Smooth muscle cell (in vitro differentiated cells): ENCODE measurements around the gene OR2F2. TPM values are rescaled to one million over a fixed set of nuclear protein-coding genes. Genes with fewer than 3 reads are reported as not detected.

Experiments used
- DNase-seq: peaks from one replicate; lab custom pipeline; 2025; ENCODE audit not compliant: unreplicated experiment; lab: John Stamatoyannopoulos, UW
- H2AFZ ChIP-seq: fragments of 200-600 bp; sonication (generic); 2 replicates; pipeline ENCODE4 v1.6.0; 2016; ENCODE audit warnings: antibody characterized with exemption, low read depth, mild to moderate bottlenecking
- H3F3A ChIP-seq: fragments of 200-600 bp; sonication (generic); 2 replicates; pipeline ENCODE4 v1.6.0; 2017; ENCODE audit warnings: antibody characterized with exemption, low read depth
- H3K27ac ChIP-seq: fragments of 200-600 bp; sonication (generic); 2 replicates; pipeline ENCODE4 v1.5.1; 2016; ENCODE audit warnings: low read depth, mild to moderate bottlenecking
- H3K27me3 ChIP-seq: fragments of 200-600 bp; sonication (generic); 2 replicates; pipeline ENCODE4 v1.6.1; 2016; ENCODE audit warnings: low read depth, mild to moderate bottlenecking
- H3K36me3 ChIP-seq: fragments of 200-600 bp; sonication (generic); 2 replicates; pipeline ENCODE4 v1.5.1; 2016; ENCODE audit warnings: low read depth
- H3K4me1 ChIP-seq: fragments of 200-600 bp; sonication (generic); 2 replicates; pipeline ENCODE4 v1.5.1; 2016; ENCODE audit warnings: low read depth
- H3K4me2 ChIP-seq: fragments of 200-600 bp; sonication (generic); 2 replicates; pipeline ENCODE4 v1.6.0; 2016; ENCODE audit warnings: mild to moderate bottlenecking
- H3K4me3 ChIP-seq: fragments of 200-600 bp; sonication (generic); 2 replicates; pipeline ENCODE4 v1.5.1; 2016; ENCODE audit warnings: mild to moderate bottlenecking
- H3K79me2 ChIP-seq: fragments of 200-600 bp; sonication (generic); 2 replicates; pipeline ENCODE4 v1.6.0; 2016; ENCODE audit warnings: low read depth, mild to moderate bottlenecking
- H3K9ac ChIP-seq: fragments of 200-600 bp; sonication (generic); 2 replicates; pipeline ENCODE4 v1.6.0; 2016; ENCODE audit warnings: low read depth
- H3K9me3 ChIP-seq: fragments of 200-600 bp; sonication (generic); replicated peaks from 2 replicates; pipeline ENCODE4 v1.5.1; 2016; ENCODE audit warnings: low read depth
- H4K20me1 ChIP-seq: fragments of 200-600 bp; sonication (generic); 2 replicates; pipeline ENCODE4 v1.6.0; 2016; ENCODE audit warnings: low read depth
- WGBS: methylation state at CpG from one replicate; pipeline ENCODE4 v1.1.7; 2016; ENCODE audit warnings: low lambda C conversion rate; 5-methylcytosine and 5-hydroxymethylcytosine counted together
- polyA plus RNA-seq: library from polyadenylated mRNA; unstranded; fragments of >200 nt; fragmentation: Nextera tagmentation; extraction: Ambion mirVana; gene quantifications from 2 replicates; pipeline ENCODE4 v1.2.1, GENCODE V29; 2016
- total RNA-seq: library from RNA; depleted of rRNA; stranded (reverse); fragments of >200 nt; gene quantifications from 2 replicates; pipeline ENCODE4 v1.2.3, GENCODE V29; 2014
- TF ChIP-seq, protein P1 (sequence below): fragments of 200-600 bp; sonication (generic); IDR thresholded peaks from 2 replicates; pipeline ENCODE4 v1.5.1; 2017; ENCODE audit warnings: borderline replicate concordance, mild to moderate bottlenecking, antibody characterized with exemption; ENCODE audit not compliant: insufficient read depth, poor library complexity, severe bottlenecking

OR2F2 gene
- total and polyA plus RNA-seq, 2 experiments from 2014 or later = not detected

DNA sequence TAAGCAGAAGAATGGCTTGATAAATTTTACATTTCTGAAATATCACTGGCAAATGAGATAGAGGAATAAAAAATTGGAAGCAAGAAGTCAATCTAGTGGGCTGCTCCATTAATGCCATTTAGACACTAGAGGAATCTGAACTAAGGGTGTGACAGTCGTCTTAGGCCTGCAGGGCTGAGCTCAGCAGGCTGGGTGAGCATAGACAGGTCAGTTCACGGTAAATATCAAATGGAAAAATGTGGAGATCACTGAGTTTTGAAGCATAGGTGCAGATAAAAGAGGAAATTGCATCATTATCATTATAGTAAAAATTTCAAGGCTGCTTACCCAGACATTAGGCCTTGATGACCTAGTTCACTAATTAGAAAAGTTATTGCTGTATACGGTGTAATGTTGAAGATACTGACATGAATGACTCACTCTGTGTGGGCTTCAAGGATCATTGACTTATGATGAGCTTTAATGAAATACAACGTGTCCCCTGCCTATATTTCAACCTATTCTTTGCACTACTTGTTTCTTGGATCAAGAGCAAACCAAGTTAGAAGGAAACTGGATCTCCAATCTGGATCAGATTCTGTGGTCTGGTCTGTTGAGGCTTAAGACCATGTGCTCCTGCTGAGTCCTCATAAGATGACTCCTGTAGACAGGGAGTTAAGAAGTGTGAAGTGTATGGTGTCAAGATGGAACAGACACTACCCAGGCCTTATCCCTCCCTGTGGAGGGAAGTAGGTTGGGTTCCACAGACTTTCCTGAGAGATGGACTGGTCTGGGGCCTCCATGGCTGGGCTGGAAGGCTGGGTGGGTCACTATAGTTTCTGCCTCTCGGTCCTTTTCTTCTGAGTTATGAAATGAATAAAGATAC is 3.6 kb downstream of the OR2F2 start:
- Histone ChIP-seq H3K27ac (peak overlapping the region; percentile 70), H4K20me1 (no peaks in the 10 kb centered on the region), H3K4me2 (no peak overlapping the region), H2AFZ (peak overlapping the region; percentile 24), H3K79me2 (no peaks in the 10 kb centered on the region), H3K9me3 (no peaks in the 10 kb centered on the region), H3K4me3 (no peak overlapping the region), H3K27me3 (no peaks in the 10 kb centered on the region), H3F3A (peaks cover 6% of the 10 kb centered on the region), H3K4me1 (peaks cover 4% of the 10 kb centered on the region), H3K36me3 (no peaks in the 10 kb centered on the region), H3K9ac (no peak overlapping the region)
- WGBS = 55% methylated on average over 5 of the region's 5 CpGs
- DNase-seq = no peak
- TF ChIP-seq, protein P1, sequence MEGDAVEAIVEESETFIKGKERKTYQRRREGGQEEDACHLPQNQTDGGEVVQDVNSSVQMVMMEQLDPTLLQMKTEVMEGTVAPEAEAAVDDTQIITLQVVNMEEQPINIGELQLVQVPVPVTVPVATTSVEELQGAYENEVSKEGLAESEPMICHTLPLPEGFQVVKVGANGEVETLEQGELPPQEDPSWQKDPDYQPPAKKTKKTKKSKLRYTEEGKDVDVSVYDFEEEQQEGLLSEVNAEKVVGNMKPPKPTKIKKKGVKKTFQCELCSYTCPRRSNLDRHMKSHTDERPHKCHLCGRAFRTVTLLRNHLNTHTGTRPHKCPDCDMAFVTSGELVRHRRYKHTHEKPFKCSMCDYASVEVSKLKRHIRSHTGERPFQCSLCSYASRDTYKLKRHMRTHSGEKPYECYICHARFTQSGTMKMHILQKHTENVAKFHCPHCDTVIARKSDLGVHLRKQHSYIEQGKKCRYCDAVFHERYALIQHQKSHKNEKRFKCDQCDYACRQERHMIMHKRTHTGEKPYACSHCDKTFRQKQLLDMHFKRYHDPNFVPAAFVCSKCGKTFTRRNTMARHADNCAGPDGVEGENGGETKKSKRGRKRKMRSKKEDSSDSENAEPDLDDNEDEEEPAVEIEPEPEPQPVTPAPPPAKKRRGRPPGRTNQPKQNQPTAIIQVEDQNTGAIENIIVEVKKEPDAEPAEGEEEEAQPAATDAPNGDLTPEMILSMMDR = no peak

GRCh38 chr7:143945423-143945822 is 10.4 kb downstream of the OR2F2 start:
- Histone ChIP-seq H2AFZ (no peak overlapping the region), H4K20me1 (no peaks in the 10 kb centered on the region), H3K79me2 (no peaks in the 10 kb centered on the region), H3K9me3 (no peaks in the 10 kb centered on the region), H3K36me3 (no peaks in the 10 kb centered on the region), H3K27me3 (no peaks in the 10 kb centered on the region), H3K4me1 (no peaks in the 10 kb centered on the region), H3K9ac (no peak overlapping the region), H3K4me3 (no peak overlapping the region), H3K4me2 (no peak overlapping the region), H3K27ac (no peak overlapping the region), H3F3A (no peaks in the 10 kb centered on the region)
- no peak for DNase-seq
- 97% methylated on average over 4 of the region's 4 CpGs for WGBS
- TF ChIP-seq, protein P1 = no peak

DNA sequence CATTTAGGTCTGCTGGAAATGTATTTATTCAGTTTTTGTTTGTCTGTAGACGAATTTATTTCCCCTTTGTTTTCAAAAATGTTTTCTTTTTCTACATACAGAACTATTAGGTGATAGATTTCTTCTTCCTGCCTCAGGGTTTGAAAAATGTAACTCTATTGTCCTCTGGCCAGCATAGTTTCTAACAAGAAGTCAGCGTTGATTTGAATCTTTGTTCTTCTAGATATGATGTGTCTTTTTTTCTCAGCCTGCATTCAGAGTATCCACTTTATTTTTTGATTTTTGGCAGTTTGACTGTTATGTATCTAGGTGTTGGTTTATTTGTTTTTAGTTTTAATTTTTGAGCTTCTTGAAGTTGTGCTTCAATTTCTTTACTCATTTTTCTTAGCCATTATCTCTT is 12.1 kb downstream of the OR2F2 start:
- Histone ChIP-seq H3K4me2 (no peak overlapping the region), H4K20me1 (no peaks in the 10 kb centered on the region), H3K27ac (no peak overlapping the region), H3K79me2 (no peaks in the 10 kb centered on the region), H3K27me3 (no peaks in the 10 kb centered on the region), H3F3A (no peaks in the 10 kb centered on the region), H3K9me3 (no peaks in the 10 kb centered on the region), H2AFZ (no peak overlapping the region), H3K36me3 (no peaks in the 10 kb centered on the region), H3K4me3 (no peak overlapping the region), H3K4me1 (no peaks in the 10 kb centered on the region), H3K9ac (no peak overlapping the region)
- 80% methylated on average over 2 of the region's 2 CpGs for WGBS
- TF ChIP-seq, protein P1 = no peak
- DNase-seq = no peak

GRCh38 chr7:143948733-143949132 is 13.7 kb downstream of the OR2F2 start:
- H4K20me1 ChIP-seq = no peaks in the 10 kb centered on the region
- H3K27ac ChIP-seq = peak overlapping the region; percentile 53
- H3K79me2 ChIP-seq = no peaks in the 10 kb centered on the region
- peak overlapping the region; percentile 83 for H2AFZ ChIP-seq
- H3K36me3 ChIP-seq = no peaks in the 10 kb centered on the region
- H3K4me2 ChIP-seq = peak overlapping the region; percentile 16
- H3K9ac ChIP-seq = no peak overlapping the region
- no peak overlapping the region for H3K4me3 ChIP-seq
- no peak for DNase-seq
- no peaks in the 10 kb centered on the region for H3F3A ChIP-seq
- no peaks in the 10 kb centered on the region for H3K9me3 ChIP-seq
- no peaks in the 10 kb centered on the region for H3K27me3 ChIP-seq
- WGBS = 57% methylated on average over 2 of the region's 2 CpGs
- no peaks in the 10 kb centered on the region for H3K4me1 ChIP-seq
- TF ChIP-seq, protein P1 = no peak
